NB4 (cell line): ENCODE results near the gene SULT1C3.

Experiments used
- CTCF ChIP-seq: IDR thresholded peaks from one replicate; pipeline ENCODE4 v1.5.1; 2012; ENCODE audit warnings: low read depth, low read length
- MAX ChIP-seq: IDR thresholded peaks from 2 replicates; pipeline ENCODE4 v1.6.1; 2011; ENCODE audit warnings: low read depth, low read length
- MYC ChIP-seq: IDR thresholded peaks from 2 replicates; pipeline ENCODE4 v1.6.1; 2011; ENCODE audit warnings: low read depth, low read length
- POLR2A ChIP-seq: IDR thresholded peaks from 2 replicates; pipeline ENCODE4 v1.6.1; 2011; ENCODE audit warnings: mild to moderate bottlenecking; ENCODE audit not compliant: insufficient read length; ENCODE audit errors: extremely low read depth

- TF ChIP-seq POLR2A (no peak), CTCF (no peak), MAX (no peak), MYC (no peak)
These were observed 5.1 kb downstream of the SULT1C3 start for GRCh38 chr2:108244667-108245414.
